ENCODE results near the gene RHOBTB1. TPM values are rescaled to one million over a fixed set of nuclear protein-coding genes. Genes with fewer than 3 reads are reported as not detected.
A peak's percentile ranks its signal among the peaks of the same experiment; 100 is the strongest.
"Not testable (repeated sequence)": the region's sequence is repeated elsewhere in the genome, so short reads cannot be mapped to it uniquely, and the experiment has no call there.

The RHOBTB1 gene
- 99.3 TPM for polyA plus RNA-seq (ENCODE audit: insufficient read length)
- long read RNA-seq, donor 1, full-length matches to known transcripts: 7 of 7 reads
- long read RNA-seq, donor 1, partial matches to known transcripts: 0 of 7 reads
- long read RNA-seq, donor 1, other reads (novel, unspliced or antisense): 0 of 7 reads
- long read RNA-seq, donor 2, full-length matches to known transcripts: 8 of 8 reads
- long read RNA-seq, donor 2, partial matches to known transcripts: 0 of 8 reads
- long read RNA-seq, donor 2, other reads (novel, unspliced or antisense): 0 of 8 reads
- long read RNA-seq, donor 3, full-length matches to known transcripts: 7 of 7 reads
- long read RNA-seq, donor 3, partial matches to known transcripts: 0 of 7 reads
- long read RNA-seq, donor 3, other reads (novel, unspliced or antisense): 0 of 7 reads
- long read RNA-seq, donor 4, partial matches to known transcripts: 0 of 1 reads
- long read RNA-seq, donor 4, other reads (novel, unspliced or antisense): 0 of 1 reads
- long read RNA-seq, donor 5, full-length matches to known transcripts: 11 of 11 reads
- long read RNA-seq, donor 5, partial matches to known transcripts: 0 of 11 reads
- long read RNA-seq, donor 5, other reads (novel, unspliced or antisense): 0 of 11 reads
- long read RNA-seq, donor 6, full-length matches to known transcripts: 10 of 10 reads
- long read RNA-seq, donor 6, partial matches to known transcripts: 0 of 10 reads
- long read RNA-seq, donor 6, other reads (novel, unspliced or antisense): 0 of 10 reads
- long read RNA-seq, donor 7, full-length matches to known transcripts: 6 of 6 reads
- long read RNA-seq, donor 7, partial matches to known transcripts: 0 of 6 reads
- long read RNA-seq, donor 7, other reads (novel, unspliced or antisense): 0 of 6 reads
- long read RNA-seq, donor 8, full-length matches to known transcripts: 6 of 6 reads
- long read RNA-seq, donor 8, partial matches to known transcripts: 0 of 6 reads
- long read RNA-seq, donor 8, other reads (novel, unspliced or antisense): 0 of 6 reads

GRCh38 chr10:60944058-60944909 is at the start of gene RHOBTB1:
RHOBTB1 (minus strand) TSS chr10:60944185; CDS start chr10:60911542, 32,643 bp downstream.
- peak; percentile 83 for DNase-seq

GRCh38 chr10:60992636-60993035 is 48.7 kb upstream of the RHOBTB1 start:
- no peak for DNase-seq

- no peak for DNase-seq
These were observed 46.7 kb upstream of the RHOBTB1 start for GRCh38 chr10:60990663-60991062.

- DNase-seq: no peak
These were observed 45.5 kb upstream of the RHOBTB1 start for GRCh38 chr10:60989400-60989876.

- DNase-seq: no peak
These were observed 42.8 kb upstream of the RHOBTB1 start for GRCh38 chr10:60986791-60987190.

- no peak for DNase-seq
These were observed 42.0 kb upstream of the RHOBTB1 start for GRCh38 chr10:60985951-60986350.

- DNase-seq: no peak
These were observed 37.0 kb upstream of the RHOBTB1 start for GRCh38 chr10:60980997-60981396.

GRCh38 chr10:60979667-60980104 is 35.7 kb upstream of the RHOBTB1 start:
- no peak for DNase-seq

- DNase-seq: no peak
These were observed 34.5 kb upstream of the RHOBTB1 start for GRCh38 chr10:60978287-60979115.

- DNase-seq: no peak
These were observed 33.5 kb upstream of the RHOBTB1 start for GRCh38 chr10:60977161-60978122.

- DNase-seq: no peak
These were observed 32.7 kb upstream of the RHOBTB1 start for GRCh38 chr10:60976687-60977086.

GRCh38 chr10:60975716-60976115 is 31.7 kb upstream of the RHOBTB1 start:
- DNase-seq: no peak

- DNase-seq: no peak
These were observed 30.6 kb upstream of the RHOBTB1 start for GRCh38 chr10:60974463-60975149.

- DNase-seq: no peak
These were observed 29.1 kb upstream of the RHOBTB1 start for GRCh38 chr10:60973086-60973485.

GRCh38 chr10:60972181-60972580 is 28.2 kb upstream of the RHOBTB1 start:
- DNase-seq: not testable (repeated sequence)

GRCh38 chr10:60970526-60970925 is 26.5 kb upstream of the RHOBTB1 start:
- DNase-seq: no peak

- DNase-seq: no peak
These were observed 24.5 kb upstream of the RHOBTB1 start for GRCh38 chr10:60968504-60968903.

GRCh38 chr10:60967854-60968484 is 24.0 kb upstream of the RHOBTB1 start:
- no peak for DNase-seq

Measured in left kidney (tissue), 8 donors.